GM12892 (cell line): ENCODE results near the gene DTX3.

Experiments
- POLR2A ChIP-seq: IDR thresholded peaks from 2 replicates; pipeline ENCODE4 v1.6.1; 2011; ENCODE audit warnings: low read depth, low read length, control low read depth
- POLR2AphosphoS5 ChIP-seq: IDR thresholded peaks from 2 replicates; pipeline ENCODE4 v1.6.1; 2011; ENCODE audit warnings: low read depth, low read length, control low read depth

DNA sequence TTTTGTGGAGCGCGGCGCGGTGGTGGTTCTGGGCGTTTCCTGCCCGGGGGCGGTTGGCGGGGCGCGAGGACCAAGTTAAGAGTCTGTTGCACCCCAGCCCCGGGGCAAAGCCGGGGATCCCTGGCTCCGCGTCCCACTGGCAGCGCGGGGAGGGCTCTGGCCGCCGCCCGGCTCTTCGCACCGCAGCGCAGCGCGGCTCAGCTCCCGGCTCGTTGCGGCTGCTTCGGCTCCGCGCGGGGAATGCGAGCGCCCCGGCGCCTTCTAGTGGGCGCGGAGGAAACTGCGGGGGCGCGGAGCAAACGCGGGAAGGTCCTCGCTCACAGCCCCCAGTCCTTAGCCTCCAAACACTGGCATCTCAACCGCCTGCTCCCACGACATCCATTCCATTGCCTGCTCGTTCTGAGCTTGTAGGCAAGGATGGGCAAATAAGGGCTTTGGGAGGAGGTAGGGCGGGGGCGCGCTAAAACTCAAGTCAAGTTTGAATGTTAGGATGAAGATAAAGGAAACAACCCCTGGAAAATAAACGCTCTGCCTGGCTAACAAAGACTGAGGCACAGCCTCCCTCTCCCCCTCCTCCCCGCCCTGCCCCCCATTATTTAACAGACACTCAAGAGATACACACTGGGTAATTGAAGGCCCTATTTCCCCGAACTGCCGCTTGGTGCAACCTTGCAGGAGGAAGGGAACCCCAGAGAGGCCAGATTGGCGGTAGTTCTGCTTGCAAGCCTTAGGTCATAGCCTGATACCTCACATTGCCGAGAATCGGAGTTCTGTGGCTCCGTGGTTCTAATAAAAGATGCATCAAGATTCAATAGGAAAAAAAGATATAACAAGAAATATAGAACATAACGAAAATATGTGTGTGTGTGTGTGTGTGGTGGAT, 28.6 kb downstream of the DTX3 start, which contains the start of gene B4GALNT1:
- TF ChIP-seq POLR2A: no peak
- TF ChIP-seq POLR2AphosphoS5: no peak
